GM19372 (cell line): ENCODE data around the gene GUK1.
"Not testable (repeated sequence)": the region's sequence is repeated elsewhere in the genome, so short reads cannot be mapped to it uniquely, and the experiment has no call there.

Experiments used
- ATAC-seq: cut with Tn5 transposase; IDR thresholded peaks from one replicate; pipeline ENCODE4 v1.9.1; 2021; ENCODE audit warnings: mild to moderate bottlenecking, low read depth, moderate library complexity; ENCODE audit not compliant: unreplicated experiment

The GUK1 gene

DNA sequence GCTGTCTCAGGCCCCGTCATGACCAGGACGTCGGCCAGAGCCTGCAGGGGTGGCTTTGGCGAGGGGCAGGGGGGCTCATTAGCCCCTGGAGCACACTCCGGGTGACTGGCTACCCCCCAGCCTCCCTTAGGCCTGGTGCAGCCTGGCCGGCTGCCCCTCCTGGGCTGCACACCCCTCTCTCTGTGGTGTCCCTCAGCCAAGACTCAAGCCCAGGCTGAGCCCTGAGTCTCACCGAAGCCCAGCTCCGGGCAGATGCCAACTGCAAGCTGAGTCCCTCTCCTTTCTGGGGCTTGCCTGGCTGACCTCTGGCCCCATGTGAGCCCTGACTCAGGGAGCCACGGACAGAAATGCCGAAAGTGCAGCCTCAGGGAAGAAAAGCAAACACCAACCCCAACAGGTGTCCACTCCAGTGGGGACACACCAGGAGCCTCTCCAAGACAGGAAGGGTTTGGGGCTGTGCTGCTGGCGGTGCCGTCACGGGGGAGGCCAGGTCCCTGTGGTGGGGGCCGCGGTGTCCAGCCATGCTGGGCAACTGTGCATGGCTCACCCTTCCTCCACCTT is 20.2 kb downstream of the GUK1 start:
- ATAC-seq, result no peak

GRCh38 chr1:228161362-228161761 is 21.3 kb downstream of the GUK1 start:
- ATAC-seq, result no peak

DNA sequence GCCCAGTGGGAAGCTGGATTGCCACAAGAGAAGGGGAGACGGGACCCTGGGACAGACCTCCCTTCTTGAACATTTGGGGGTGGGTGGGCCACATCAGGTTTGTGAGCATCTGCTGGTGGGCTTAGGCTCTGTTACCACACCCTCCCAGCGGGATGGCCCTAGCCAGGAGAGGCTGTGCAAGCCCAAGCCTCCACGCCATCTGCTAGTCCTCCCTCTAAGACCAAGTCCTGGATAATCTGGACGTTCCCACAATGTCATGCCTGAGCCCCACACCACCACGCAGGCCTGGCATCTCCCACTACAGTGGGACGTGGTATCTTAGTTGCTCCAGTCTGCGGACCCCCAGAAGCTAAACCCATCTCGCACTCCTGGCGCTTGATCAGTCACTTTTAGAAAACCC is 21.8 kb downstream of the GUK1 start:
- ATAC-seq, result no peak

DNA sequence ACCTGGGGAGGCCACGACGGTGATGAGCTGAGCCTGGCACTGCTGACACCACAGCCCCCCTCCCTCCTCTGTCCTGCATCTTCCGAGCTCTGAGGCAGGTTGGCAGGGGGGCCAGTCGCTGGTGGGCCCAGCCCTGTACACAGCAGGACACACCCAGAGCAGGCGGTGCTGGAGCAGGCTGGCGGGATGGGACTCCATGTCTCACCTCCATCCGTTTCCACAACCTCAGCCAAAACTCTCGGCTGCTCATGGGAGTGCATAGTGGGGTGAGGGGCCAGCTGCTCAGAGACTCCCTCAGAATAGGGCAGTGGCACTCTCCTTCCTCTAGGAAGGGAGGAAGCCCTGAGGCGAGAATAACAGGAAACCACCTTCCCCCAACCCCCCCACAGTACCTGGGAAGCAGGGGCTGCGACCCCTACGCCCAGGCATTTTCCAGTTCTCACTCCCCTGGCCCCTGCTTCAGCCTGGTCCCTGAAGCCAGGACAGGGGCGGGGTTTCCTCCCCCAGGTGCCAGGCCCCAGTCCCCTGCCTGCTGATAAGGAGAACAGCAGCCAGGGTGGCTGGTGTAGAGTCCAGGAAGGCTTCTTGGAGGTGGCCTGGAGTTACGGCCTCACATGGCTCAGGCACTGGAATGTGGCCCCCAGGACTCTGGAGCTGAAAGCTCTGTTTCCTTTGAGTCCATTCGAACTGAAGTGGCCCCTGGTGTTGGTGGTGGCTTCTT is 22.4 kb downstream of the GUK1 start:
- no peak for ATAC-seq

GRCh38 chr1:228163007-228163753 is 23.1 kb downstream of the GUK1 start:
- ATAC-seq, result no peak

- ATAC-seq, result no peak
These were observed 23.9 kb downstream of the GUK1 start for GRCh38 chr1:228163776-228164519.

DNA sequence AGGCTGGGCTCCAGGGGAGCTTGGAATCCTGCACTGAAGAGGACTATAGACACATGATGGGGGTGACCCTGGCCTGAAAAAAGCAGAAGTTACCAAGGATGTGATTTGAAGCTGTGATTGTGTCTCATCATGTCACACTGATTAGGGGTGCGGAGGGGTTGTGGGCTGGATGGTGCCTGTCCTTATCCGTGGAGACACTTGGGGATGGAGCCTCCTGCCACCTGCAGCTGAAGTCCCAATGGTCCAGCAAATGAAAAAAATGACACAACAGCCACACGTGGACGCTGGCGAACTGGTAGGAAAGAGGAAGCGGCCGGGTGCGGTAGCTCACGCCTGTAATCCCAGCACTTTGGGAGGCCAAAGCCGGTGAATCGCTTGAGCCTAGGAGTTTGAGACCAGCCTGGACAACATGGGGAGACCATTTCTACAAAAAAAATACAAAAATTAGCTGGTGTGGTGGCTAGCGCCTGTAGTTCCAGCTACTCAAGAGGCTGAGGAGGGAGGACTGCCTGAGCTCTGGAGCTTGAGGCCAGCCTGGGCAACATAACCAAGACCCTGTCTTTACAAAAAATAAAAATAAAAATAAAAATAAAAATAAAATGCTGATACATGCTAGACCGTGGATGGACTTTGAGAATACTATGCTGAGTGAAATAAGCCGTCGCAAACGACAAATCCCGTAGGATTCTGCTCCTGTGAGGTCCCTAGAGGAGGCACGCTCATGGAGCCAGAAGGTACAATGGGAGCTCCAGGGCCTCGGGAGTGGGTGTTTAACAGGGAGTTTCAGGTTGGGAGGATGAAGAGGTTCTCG is 24.7 kb downstream of the GUK1 start:
- ATAC-seq, result peak; percentile 1

DNA sequence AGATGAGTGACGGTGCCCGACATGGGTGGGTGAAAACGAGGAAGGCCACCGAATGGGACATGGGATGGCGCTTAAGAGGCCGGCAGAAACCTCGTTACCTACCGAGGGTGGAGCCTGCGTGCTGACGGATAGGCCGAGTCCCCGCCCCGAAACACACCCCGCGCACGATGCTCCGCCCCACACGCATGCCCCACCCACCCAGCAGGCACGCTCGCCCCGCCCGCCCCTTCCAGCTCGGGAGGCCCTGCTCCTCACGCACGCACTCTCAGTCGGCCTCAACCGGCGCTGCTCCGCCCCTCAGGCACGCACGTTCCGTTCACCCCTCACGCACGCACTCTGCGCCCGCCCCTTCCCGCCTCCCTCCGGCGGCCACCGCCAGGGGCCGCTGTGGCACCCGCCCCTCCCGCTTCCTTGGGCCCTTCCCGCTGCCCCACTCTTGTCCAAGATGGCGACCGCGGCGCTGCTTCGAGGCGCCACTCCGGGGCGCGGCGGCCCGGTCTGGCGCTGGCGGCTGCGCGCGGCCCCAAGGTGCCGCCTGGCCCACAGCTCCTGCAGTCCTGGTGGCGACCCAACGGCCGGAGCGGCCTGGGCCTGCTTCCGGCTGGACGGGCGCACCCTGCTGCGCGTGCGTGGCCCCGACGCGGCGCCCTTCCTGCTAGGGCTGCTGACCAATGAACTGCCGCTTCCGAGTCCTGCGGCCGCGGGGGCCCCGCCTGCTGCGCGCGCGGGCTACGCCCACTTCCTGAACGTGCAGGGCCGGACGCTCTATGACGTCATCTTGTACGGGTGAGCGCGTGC is 25.5 kb downstream of the GUK1 start, which contains the start of gene IBA57:
Gene IBA57 (plus strand): TSS at position 433 of the 798 bp plus-strand sequence. CDS start 13 bp downstream, at position 446.
- peak; percentile 78 for ATAC-seq

DNA sequence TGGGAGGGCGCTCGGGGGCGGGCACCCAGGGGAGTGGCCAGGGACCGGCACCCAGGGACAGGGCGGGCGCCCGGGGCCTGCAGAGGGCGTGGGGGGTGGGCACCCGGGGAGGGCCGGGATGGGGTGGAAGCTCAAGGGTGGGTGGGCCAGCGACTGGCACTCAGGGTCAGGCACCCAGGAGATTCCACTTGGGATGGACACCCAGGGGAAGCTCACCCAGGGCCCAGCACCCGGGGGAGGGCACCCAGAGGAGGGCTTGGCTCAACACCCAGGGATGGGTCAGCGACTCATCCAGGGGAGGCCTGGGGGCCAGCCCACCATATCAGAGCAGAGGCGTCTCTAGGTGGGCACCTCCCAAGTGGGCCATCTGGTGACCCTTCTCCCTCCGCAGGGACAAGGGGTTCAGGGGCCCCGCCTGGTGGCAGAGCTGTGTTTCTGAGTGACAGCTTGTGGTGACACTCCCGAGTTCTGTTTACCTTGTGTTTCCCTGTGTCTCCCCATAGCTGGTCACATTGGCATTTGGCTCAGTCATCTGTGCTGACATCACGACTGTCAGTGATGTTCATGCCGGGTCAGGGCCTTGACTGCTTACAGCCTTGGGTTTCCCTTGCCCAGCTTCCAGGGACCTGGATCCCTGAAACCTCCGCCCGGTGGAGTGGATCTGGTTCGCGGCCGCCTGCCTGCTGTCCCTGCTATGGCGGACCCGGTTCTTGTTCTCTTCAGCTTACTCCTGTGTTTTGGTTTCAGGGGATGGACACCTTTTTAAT is 26.3 kb downstream of the GUK1 start:
- peak; percentile 8 for ATAC-seq

- no peak for ATAC-seq
These were observed 28.6 kb downstream of the GUK1 start for GRCh38 chr1:228168563-228169270.

DNA sequence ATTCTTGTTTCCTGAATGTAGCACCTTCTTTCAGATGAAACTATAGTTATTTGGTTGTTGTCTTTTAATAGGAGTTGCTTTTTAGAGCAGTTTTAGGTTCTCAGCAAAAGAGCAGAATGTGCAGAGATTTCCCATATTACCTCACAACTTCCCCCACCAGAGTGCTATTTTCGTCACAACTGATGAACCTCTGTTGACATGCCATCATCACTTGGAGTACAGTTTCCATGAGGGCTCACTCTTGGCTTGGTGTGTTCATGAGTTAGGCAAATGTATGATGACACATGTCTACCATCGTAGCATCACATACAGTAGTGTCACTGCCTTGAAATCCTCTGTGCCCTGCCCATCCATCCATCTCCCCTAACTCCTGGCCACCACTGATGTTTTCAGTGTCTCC is 29.3 kb downstream of the GUK1 start:
- no peak for ATAC-seq

DNA sequence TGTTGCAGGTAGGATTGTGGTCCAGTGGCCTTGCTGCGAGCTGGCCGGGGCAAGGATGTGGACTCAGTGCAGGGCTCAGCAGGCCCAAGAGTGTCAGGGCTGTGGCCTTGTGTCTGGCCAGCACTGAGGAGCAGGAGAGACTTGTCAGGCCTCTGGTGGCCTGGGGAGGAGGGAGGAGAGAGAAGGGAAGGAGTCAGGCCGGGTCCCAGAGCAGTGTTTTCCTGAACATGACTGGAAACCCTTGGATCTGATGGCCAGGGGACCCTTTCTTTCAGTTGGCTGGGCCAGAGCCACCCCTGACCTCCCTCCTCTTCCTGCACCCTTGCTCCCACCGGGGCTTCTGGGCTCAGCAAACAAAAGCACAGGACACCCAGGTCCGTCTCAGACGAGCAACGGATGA is 30.6 kb downstream of the GUK1 start:
- no peak for ATAC-seq

DNA sequence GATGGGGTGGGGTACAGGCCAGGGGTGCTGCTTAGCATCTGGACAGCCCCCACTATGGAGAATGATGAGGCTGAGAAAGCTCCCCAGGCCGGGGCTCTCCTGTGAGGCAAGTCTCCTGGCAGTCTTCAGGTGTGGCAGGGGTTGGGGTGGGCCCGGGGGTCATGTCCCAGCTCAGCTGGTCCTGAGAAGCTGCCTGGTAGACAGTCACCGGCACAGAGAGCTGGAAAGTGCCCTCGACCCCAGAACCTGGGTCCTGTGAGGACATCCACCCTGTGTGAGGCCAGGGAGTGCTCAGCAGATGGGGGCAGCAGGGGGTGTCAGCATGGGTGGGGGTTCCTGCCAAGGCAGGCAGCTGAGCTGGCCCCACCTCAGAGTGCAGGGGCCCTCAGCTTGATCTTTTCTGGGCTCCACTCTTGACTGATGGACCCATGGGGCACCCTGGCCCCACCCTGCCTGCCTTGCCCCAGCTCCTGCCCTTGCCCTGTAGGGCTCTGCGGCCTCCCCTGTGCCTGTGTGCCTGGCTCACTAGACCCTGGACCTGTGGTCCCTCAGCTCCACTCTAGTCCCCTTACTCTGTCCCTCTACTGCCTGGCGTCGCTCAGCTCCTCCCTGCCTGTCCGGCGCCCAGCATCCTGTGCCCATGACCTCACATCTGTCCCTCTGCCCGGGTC is 31.3 kb downstream of the GUK1 start:
- ATAC-seq, result no peak

- ATAC-seq, result no peak
These were observed 32.8 kb downstream of the GUK1 start for GRCh38 chr1:228172591-228173527.

DNA sequence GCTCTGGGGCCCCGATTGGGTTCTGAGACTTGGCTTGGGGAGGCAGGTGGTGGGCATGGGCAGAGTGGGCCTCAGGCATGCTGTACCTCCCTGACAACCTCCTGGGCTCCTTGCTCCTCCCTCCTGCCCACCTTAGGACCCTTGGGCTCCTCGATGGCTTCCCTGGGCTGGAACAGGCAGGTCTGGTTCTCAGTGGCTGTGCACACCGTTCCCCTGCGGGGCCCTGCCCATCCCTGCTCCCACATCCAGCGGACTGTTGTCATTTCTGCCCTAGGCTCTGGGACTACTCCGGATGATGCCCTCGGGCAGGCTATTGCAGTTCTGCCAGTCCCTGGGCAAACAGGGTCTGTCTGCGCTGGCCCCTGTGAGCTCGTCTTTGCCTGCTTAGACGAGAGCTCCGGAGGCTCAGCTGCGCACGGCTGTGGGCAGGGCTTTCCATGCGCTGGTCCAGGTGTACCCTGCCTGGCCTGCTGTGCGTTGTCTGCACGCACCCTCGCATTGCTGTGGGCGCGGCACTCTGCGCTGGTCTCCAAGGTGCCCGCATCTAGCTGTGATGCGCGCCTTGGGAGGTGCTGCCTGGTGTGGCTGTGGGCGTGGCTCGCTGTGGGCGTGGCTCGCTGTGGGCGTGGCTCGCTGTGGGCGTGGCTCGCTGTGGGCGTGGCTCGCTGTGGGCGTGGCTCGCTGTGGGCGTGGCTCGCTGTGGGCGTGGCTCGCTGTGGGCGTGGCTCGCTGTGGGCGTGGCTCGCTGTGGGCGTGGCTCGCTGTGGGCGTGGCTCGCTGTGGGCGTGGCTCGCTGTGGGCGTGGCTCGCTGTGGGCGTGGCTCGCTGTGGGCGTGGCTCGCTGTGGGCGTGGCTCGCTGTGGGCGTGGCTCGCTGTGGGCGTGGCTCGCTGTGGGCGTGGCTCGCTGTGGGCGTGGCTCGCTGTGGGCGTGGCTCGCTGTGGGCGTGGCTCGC is 33.7 kb downstream of the GUK1 start:
- not testable (repeated sequence) for ATAC-seq
